Smooth muscle cell (in vitro differentiated cells): ENCODE measurements around the gene HS2ST1. TPM values are rescaled to one million over a fixed set of nuclear protein-coding genes. Genes with fewer than 3 reads are reported as not detected.

Source experiments
- DNase-seq: peaks from one replicate; lab custom pipeline; 2025; ENCODE audit not compliant: unreplicated experiment; lab: John Stamatoyannopoulos, UW
- H2AFZ ChIP-seq: fragments of 200-600 bp; sonication (generic); 2 replicates; pipeline ENCODE4 v1.6.0; 2016; ENCODE audit warnings: antibody characterized with exemption, low read depth, mild to moderate bottlenecking
- H3F3A ChIP-seq: fragments of 200-600 bp; sonication (generic); 2 replicates; pipeline ENCODE4 v1.6.0; 2017; ENCODE audit warnings: antibody characterized with exemption, low read depth
- H3K27ac ChIP-seq: fragments of 200-600 bp; sonication (generic); 2 replicates; pipeline ENCODE4 v1.5.1; 2016; ENCODE audit warnings: low read depth, mild to moderate bottlenecking
- H3K27me3 ChIP-seq: fragments of 200-600 bp; sonication (generic); 2 replicates; pipeline ENCODE4 v1.6.1; 2016; ENCODE audit warnings: low read depth, mild to moderate bottlenecking
- H3K36me3 ChIP-seq: fragments of 200-600 bp; sonication (generic); 2 replicates; pipeline ENCODE4 v1.5.1; 2016; ENCODE audit warnings: low read depth
- H3K4me1 ChIP-seq: fragments of 200-600 bp; sonication (generic); 2 replicates; pipeline ENCODE4 v1.5.1; 2016; ENCODE audit warnings: low read depth
- H3K4me2 ChIP-seq: fragments of 200-600 bp; sonication (generic); 2 replicates; pipeline ENCODE4 v1.6.0; 2016; ENCODE audit warnings: mild to moderate bottlenecking
- H3K4me3 ChIP-seq: fragments of 200-600 bp; sonication (generic); 2 replicates; pipeline ENCODE4 v1.5.1; 2016; ENCODE audit warnings: mild to moderate bottlenecking
- H3K79me2 ChIP-seq: fragments of 200-600 bp; sonication (generic); 2 replicates; pipeline ENCODE4 v1.6.0; 2016; ENCODE audit warnings: low read depth, mild to moderate bottlenecking
- H3K9ac ChIP-seq: fragments of 200-600 bp; sonication (generic); 2 replicates; pipeline ENCODE4 v1.6.0; 2016; ENCODE audit warnings: low read depth
- H3K9me3 ChIP-seq: fragments of 200-600 bp; sonication (generic); replicated peaks from 2 replicates; pipeline ENCODE4 v1.5.1; 2016; ENCODE audit warnings: low read depth
- H4K20me1 ChIP-seq: fragments of 200-600 bp; sonication (generic); 2 replicates; pipeline ENCODE4 v1.6.0; 2016; ENCODE audit warnings: low read depth
- CTCF ChIP-seq: fragments of 200-600 bp; sonication (generic); IDR thresholded peaks from 2 replicates; pipeline ENCODE4 v1.5.1; 2017; ENCODE audit warnings: borderline replicate concordance, mild to moderate bottlenecking, antibody characterized with exemption; ENCODE audit not compliant: insufficient read depth, poor library complexity, severe bottlenecking
- WGBS: methylation state at CpG from one replicate; pipeline ENCODE4 v1.1.7; 2016; ENCODE audit warnings: low lambda C conversion rate; 5-methylcytosine and 5-hydroxymethylcytosine counted together
- polyA plus RNA-seq: library from polyadenylated mRNA; unstranded; fragments of >200 nt; fragmentation: Nextera tagmentation; extraction: Ambion mirVana; gene quantifications from 2 replicates; pipeline ENCODE4 v1.2.1, GENCODE V29; 2016
- total RNA-seq: library from RNA; depleted of rRNA; stranded (reverse); fragments of >200 nt; gene quantifications from 2 replicates; pipeline ENCODE4 v1.2.3, GENCODE V29; 2014

HS2ST1 gene
- total and polyA plus RNA-seq, 2 experiments from 2014 or later: 14.6 to 35.6 TPM

DNA sequence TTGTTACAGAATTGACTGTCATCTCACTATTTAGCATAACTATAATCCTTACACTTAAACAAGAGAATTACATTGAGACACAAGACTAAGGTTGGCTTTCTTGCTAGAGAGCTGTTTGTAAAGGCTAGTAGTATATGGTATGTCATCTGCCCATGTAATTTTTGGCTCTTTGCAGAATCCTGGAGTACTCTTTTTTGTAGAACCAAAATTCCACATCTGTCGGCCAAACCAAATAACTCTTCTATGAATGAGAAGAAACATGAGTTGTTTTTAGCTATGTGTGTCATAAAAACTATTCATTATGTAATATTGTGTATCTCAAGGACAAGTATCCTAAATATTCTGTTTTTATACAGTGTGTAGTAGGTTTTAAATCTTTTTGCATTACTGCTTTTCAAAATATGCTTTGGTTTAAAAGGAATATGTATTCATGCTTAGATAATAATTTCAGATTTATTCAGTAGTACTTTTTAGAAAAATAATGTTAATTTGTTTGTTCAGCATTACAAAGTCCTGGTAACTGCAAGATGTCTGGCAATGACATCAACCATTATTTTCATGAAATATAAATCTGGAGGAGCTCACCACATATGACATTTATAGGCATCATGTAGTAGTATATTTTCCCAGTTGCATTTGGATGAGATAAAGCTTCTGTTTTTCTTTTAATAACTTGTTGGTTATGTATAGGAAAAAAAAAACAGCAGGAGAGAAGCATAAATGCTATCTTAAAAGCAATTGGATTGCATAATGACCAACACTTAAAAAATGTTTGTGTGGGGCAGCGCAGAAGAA is 159.8 kb downstream of the HS2ST1 start:
- H3K79me2 ChIP-seq: peaks cover 14% of the 10 kb centered on the region
- no peak overlapping the region for H2AFZ ChIP-seq
- no peak overlapping the region for H3K4me3 ChIP-seq
- peaks cover 16% of the 10 kb centered on the region for H3K4me1 ChIP-seq
- H3K27me3 ChIP-seq: no peaks in the 10 kb centered on the region
- peaks cover 10% of the 10 kb centered on the region for H4K20me1 ChIP-seq
- 66% methylated on average over 2 of the region's 2 CpGs for WGBS
- no peaks in the 10 kb centered on the region for H3K9me3 ChIP-seq
- no peak for TF ChIP-seq CTCF
- no peak overlapping the region for H3K27ac ChIP-seq
- no peaks in the 10 kb centered on the region for H3K36me3 ChIP-seq
- no peak for DNase-seq
- H3F3A ChIP-seq: peaks cover 3% of the 10 kb centered on the region
- no peak overlapping the region for H3K4me2 ChIP-seq
- no peak overlapping the region for H3K9ac ChIP-seq

- H3F3A ChIP-seq: peaks cover 3% of the 10 kb centered on the region
- no peaks in the 10 kb centered on the region for H3K9me3 ChIP-seq
Measured at GRCh38 chr1:87077959-87078639, 163.7 kb downstream of the HS2ST1 start.

GRCh38 chr1:87084244-87084836 is 169.9 kb downstream of the HS2ST1 start:
- no peaks in the 10 kb centered on the region for H4K20me1 ChIP-seq
- WGBS: 73% methylated on average over 3 of the region's 3 CpGs
- no peak overlapping the region for H3K4me2 ChIP-seq
- H3K9me3 ChIP-seq: no peaks in the 10 kb centered on the region
- peaks cover 8% of the 10 kb centered on the region for H3K4me1 ChIP-seq
- H3K9ac ChIP-seq: no peak overlapping the region
- H3K36me3 ChIP-seq: no peaks in the 10 kb centered on the region
- TF ChIP-seq CTCF: peak; percentile 67
- no peaks in the 10 kb centered on the region for H3K79me2 ChIP-seq
- no peak overlapping the region for H3K4me3 ChIP-seq
- H3F3A ChIP-seq: no peaks in the 10 kb centered on the region
- H3K27me3 ChIP-seq: no peaks in the 10 kb centered on the region
- no peak overlapping the region for H3K27ac ChIP-seq
- H2AFZ ChIP-seq: no peak overlapping the region
- no peak for DNase-seq

More at GRCh38 chr1:87077959-87078639, 163.7 kb downstream of the HS2ST1 start:
- no peak overlapping the region for H3K9ac ChIP-seq
- peak overlapping the region; percentile 44 for H3K4me2 ChIP-seq
- 52% methylated on average over 2 of the region's 2 CpGs for WGBS
- H4K20me1 ChIP-seq: no peaks in the 10 kb centered on the region
- H2AFZ ChIP-seq: no peak overlapping the region
- no peaks in the 10 kb centered on the region for H3K27me3 ChIP-seq
- TF ChIP-seq CTCF: no peak
- H3K4me1 ChIP-seq: peaks cover 16% of the 10 kb centered on the region
- no peaks in the 10 kb centered on the region for H3K79me2 ChIP-seq
- H3K27ac ChIP-seq: peak overlapping the region; percentile 24
- H3K36me3 ChIP-seq: no peaks in the 10 kb centered on the region
- no peak for DNase-seq
- no peak overlapping the region for H3K4me3 ChIP-seq
